NCI-H345 treated with DMSO at 0.1 percent for 48 hours (cell line): Measurements from ENCODE around the gene C9orf50.

Experiments used
- DNase-seq: peaks from one replicate; lab custom pipeline; 2025; ENCODE audit not compliant: unreplicated experiment; lab: John Stamatoyannopoulos, UW

The C9orf50 gene

GRCh38 chr9:129632460-129632859 is 11.6 kb upstream of the C9orf50 start:
- DNase-seq = no peak

- DNase-seq = no peak
Observed at GRCh38 chr9:129631674-129632129, 10.8 kb upstream of the C9orf50 start.

- DNase-seq = no peak
Observed at GRCh38 chr9:129630967-129631673, 10.2 kb upstream of the C9orf50 start.

GRCh38 chr9:129629251-129629820 is 8.4 kb upstream of the C9orf50 start:
- no peak for DNase-seq

- no peak for DNase-seq
Observed at GRCh38 chr9:129628709-129629108, 7.8 kb upstream of the C9orf50 start.

GRCh38 chr9:129627556-129628440 is 6.9 kb upstream of the C9orf50 start:
- no peak for DNase-seq

- no peak for DNase-seq
Observed at GRCh38 chr9:129626625-129627284, 5.9 kb upstream of the C9orf50 start.

DNA sequence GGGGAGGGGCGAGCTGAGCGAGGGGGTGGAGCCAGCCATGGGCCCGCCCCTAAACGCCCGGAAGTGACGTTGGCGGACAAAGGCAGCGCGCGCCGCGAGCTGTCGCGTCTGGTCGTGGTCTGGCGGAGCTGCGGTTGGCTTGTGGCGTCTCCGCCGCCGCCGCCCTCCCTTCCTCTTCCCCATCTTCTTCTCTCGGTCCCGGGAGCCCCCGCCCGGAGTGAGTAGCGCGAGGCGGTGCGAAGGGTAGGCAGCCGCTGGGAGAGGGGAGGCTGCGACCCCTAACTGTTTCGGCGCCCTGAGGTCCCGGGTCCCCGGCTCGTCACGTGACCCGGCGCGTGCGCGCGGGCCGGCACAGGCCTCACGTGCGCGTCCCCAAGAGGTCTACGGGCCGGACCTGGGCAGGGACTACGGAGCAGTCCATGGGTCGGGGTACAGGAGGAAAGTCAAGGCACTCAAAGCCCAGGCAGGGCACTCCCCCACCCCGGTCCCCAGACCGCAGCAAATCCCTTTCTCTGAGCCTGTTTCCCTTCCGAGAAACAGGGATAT is 5.3 kb upstream of the C9orf50 start, which contains the start of gene NTMT1:
Gene NTMT1 (plus strand): TSS at position 85 of the 546 bp plus-strand sequence. CDS start 6,541 bp downstream, outside the sequence.
- DNase-seq = peak; percentile 56

DNA sequence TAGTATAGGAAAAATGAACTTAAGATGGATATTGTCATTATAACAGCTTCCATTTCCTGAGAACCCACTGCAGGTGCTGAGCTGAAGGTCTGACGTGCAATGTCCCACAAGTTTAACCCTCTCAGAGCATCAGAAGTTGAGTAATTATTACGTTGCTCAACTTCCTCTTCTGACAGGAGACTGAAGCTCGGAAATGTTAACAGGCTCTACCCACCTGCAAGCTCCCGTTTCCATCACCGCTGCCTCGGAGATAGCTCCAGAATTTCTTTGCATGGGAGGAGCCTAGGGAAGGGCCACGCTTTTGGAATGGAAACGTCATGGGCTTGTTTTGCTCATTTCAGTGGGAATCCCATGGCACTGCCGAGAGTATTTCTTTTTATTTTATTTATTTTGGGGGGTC is 4.0 kb upstream of the C9orf50 start:
- no peak for DNase-seq

DNA sequence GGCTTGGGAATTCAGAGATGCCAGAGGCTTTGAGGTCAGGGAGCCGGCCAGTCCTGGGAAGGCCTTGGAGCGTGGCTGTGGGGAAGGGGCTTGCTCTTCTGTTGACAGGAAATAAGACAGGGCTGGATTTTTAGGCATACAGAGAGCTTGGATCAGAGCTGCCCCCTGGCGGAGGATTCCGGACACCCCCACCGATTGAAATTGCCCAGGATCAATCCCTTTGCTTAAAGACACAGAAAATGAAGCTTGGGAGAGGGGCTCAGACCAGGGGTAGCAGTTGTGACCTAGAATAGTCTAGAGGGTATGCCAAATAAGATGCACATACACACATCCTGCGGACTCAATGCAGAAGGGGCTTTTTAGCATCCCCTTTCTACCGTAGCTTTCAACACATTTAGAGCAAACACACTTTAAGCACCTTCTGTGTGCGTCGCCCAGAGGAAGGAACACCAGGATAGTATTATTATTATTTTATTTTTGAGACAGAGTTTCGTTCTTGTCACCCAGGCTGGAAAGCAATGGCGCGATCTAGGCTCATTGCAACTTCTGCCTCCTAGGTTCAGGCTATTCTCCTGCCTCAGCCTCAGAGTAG is 3.4 kb upstream of the C9orf50 start:
- DNase-seq = peak; percentile 25

DNA sequence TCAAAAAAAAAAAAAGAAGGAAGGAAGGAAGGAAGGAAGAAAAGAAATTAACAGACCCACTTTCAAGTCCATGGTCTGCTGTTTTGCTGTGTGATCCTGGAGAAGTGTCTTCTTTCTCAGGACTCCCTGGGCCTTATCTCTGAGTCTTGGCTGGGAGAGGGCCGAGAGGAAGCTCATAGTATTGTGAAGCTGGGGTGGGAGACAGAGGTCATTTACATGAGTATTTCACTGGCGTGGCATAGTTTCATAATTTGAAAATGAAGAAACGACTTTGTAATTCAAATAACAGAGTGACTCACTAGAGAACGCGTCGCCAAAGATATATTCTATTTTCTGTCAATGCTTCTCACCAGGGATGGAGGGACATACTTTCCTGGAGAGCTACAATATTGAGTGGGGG is 2.4 kb upstream of the C9orf50 start:
- DNase-seq = no peak

GRCh38 chr9:129619787-129620668 is 873 bp downstream of the C9orf50 start:
- DNase-seq = no peak

GRCh38 chr9:129617167-129617566 is 3.7 kb downstream of the C9orf50 start:
- no peak for DNase-seq

- no peak for DNase-seq
Observed at GRCh38 chr9:129615407-129616285, 5.3 kb downstream of the C9orf50 start.

DNA sequence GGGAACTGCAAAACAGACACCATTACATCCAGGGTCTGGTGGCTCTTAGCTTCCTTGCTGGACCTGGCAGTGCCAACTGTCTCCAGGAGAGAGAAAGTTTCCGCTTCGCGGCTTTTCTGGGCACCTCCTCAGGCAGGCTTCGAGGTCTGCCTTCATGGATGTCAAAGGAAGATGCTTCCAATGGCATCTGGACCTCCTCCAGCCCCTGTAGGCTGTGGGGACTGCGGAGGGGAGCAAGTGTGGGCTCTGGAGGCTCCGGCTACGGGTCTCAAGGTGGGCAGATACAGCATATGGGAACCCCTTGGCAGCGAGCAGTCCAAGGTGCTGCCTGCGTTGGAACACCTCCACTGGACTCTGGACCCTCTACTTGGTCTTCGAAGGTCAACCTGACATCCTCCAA is 6.0 kb downstream of the C9orf50 start:
- no peak for DNase-seq

DNA sequence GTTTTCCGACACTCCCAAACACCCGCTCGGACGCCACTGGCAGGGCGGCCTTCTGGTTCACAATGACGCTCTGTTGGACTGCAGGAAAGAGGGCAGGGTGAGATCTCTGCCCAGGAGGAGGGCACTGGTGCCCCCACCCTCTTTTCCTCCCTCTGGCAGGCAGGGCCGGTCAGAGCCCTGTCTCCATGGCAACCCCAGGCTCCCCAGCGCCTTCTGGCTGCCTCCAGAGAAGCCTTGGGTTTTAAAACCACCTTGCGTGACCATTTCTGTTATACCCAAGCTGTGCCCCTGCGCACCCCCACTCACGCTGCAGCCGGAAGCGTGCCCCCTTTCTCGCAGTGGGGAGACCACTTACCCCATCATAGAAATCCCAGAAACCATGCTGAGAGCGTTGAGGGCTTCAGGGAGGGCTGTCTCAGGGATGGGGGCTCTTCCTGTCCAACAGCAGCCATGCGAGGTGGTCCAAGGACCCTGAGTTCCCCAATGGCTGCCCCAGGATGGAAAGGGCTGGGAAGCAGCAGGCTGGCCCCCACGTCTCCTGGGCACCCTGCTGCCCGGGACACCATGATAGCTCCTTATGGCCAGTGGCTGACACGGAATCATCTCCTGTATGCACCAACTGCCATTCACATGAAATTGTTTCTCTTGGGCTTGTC is 7.3 kb downstream of the C9orf50 start:
- no peak for DNase-seq

- DNase-seq = no peak
Observed at GRCh38 chr9:129612815-129613519, 7.9 kb downstream of the C9orf50 start.
